Psoas muscle (tissue), 8 donors: ENCODE results near the gene CSTF3. TPM values are rescaled to one million over a fixed set of nuclear protein-coding genes. Genes with fewer than 3 reads are reported as not detected.

Experiments
- ATAC-seq, 4 donors: fragments of 200-7000 bp; cut with Tn5 transposase; one replicate each; pipeline ENCODE4 v1.9.1; 2020; ENCODE audit warnings: moderate library complexity in 3 of 4, mild to moderate bottlenecking in 2 of 4
- DNase-seq, 2 donors: peaks; one replicate each; pipeline ENCODE4 v3.0.0-alpha.2; 2020
- H3K27ac ChIP-seq: fragments of 200-600 bp; one replicate; pipeline ENCODE4 v1.8.0; 2022
- H3K27me3 ChIP-seq, 3 donors: fragments of 200-600 bp in 1 of 3; one replicate each; pipeline versions ENCODE4 v1.6.1 to v1.8.0; 2013 to 2022; ENCODE audit warnings: low read length in 2 of 3, mild to moderate bottlenecking in 2 of 3, moderate library complexity in 1 of 3; ENCODE audit not compliant: insufficient read depth in 3 of 3
- H3K36me3 ChIP-seq, 2 donors: fragments of 200-600 bp in 1 of 2; one replicate each; pipeline versions ENCODE4 v1.6.1 to v1.8.0; 2013 to 2022; ENCODE audit warnings: low read depth in 1 of 2, mild to moderate bottlenecking in 1 of 2, moderate library complexity in 1 of 2; ENCODE audit not compliant: insufficient read depth in 1 of 2
- H3K4me1 ChIP-seq: fragments of 200-600 bp; one replicate; pipeline ENCODE4 v1.8.0; 2022
- H3K4me3 ChIP-seq: fragments of 200-600 bp; one replicate; pipeline ENCODE4 v1.8.0; 2022; ENCODE audit warnings: mild to moderate bottlenecking
- H3K9me3 ChIP-seq: fragments of 200-600 bp; one replicate; pipeline ENCODE4 v1.8.0; 2022
- WGBS, 3 donors: extraction: QIAGEN DNeasy Blood & Tissue Kit; methylation state at CpG; one replicate each; pipeline versions ENCODE4 v1.1.6 to v1.1.7; 2013; 5-methylcytosine and 5-hydroxymethylcytosine counted together
- intact Hi-C, 2 donors: fragments of 100-400 bp; cut with DNase I; formaldehyde crosslinking; loops; one replicate each; pipeline versions ENCODE4 v1.11.0 to v1.14.2; 2022
- polyA plus RNA-seq, 3 donors: library from polyadenylated mRNA; stranded (reverse); fragments of 200-250 nt; gene quantifications; one replicate each; pipeline ENCODE4 v1.2.3, GENCODE V29; 2013
- total RNA-seq, 4 donors: library from RNA; stranded (reverse); fragmentation: NEBNext Ultra II Directional in 2 of 4; extraction: Animal tissue kit (Norgen Biotek cat#: 25700) in 2 of 4; gene quantifications; one replicate each; pipeline versions ENCODE4 v1.2.1 to v1.2.4, GENCODE V29; 2021 to 2023
- TF ChIP-seq, protein P1 (sequence below): fragments of 200-600 bp; IDR thresholded peaks from one replicate; pipeline ENCODE4 v1.8.0; 2022; ENCODE audit warnings: antibody characterized with exemption
- donor health status: healthy with polysubstance abuse.
- donor health status: DM: no; HTN: no; CAD: no; lungs with moderate emphysema.
- donor health status: Bipolar disorder and iron deficiency.
- donor health status: healthy.
- donor health status: DM: yes; HTN: yes; CAD: no.
- donor health status: DM: no; HTN: no; CAD: no.
- donor health status: DM: no; HTN: no; CAD: no.
- donor health status: DM: yes; HTN: yes; CAD: no.

The CSTF3 gene
- total and polyA plus RNA-seq, 7 donors: 10.7 to 32.3 (median 14.4) TPM

- intact Hi-C loops: no loop called here
- ATAC-seq (no peak), DNase-seq (no peak)
- Histone ChIP-seq H3K4me1 (peaks cover 5% of the 10 kb centered on the region), H3K27me3 (no peaks in the 10 kb centered on the region), H3K36me3 (peaks cover 3 to 34% of the 10 kb centered on the region in 2 donors), H3K27ac (no peak overlapping the region), H3K9me3 (no peaks in the 10 kb centered on the region), H3K4me3 (no peak overlapping the region)
- TF ChIP-seq, protein P1, sequence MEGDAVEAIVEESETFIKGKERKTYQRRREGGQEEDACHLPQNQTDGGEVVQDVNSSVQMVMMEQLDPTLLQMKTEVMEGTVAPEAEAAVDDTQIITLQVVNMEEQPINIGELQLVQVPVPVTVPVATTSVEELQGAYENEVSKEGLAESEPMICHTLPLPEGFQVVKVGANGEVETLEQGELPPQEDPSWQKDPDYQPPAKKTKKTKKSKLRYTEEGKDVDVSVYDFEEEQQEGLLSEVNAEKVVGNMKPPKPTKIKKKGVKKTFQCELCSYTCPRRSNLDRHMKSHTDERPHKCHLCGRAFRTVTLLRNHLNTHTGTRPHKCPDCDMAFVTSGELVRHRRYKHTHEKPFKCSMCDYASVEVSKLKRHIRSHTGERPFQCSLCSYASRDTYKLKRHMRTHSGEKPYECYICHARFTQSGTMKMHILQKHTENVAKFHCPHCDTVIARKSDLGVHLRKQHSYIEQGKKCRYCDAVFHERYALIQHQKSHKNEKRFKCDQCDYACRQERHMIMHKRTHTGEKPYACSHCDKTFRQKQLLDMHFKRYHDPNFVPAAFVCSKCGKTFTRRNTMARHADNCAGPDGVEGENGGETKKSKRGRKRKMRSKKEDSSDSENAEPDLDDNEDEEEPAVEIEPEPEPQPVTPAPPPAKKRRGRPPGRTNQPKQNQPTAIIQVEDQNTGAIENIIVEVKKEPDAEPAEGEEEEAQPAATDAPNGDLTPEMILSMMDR: no peak
- 85 to 87% (median 87%) methylated on average over 8 of the region's 8 CpGs for WGBS, 3 donors
Observed at GRCh38 chr11:33045551-33046255, 115.6 kb downstream of the CSTF3 start.

DNA sequence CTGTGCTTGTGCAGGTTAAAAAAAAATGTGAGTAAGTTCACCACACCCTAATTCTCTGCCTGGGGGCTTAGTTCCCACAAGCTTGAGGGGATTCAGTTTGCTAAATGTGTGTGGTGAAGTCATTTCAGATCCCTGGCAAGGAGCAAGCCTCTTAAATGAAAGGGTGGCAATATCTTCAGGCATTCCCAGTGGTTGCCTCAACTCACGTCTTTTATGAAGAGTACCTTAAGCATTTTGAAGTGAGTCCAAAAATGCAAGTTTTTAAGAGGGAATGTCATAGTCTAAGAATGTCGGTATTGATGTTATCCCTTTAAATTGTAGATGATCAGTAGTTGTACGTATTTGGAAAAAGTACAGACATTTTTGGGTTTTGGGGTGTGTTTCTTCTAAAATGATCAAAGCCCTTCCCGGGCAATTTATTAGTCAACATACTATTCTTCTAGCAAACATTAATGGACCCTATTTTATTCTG is 117.0 kb downstream of the CSTF3 start:
- H3K4me3 ChIP-seq: no peak overlapping the region
- H3K9me3 ChIP-seq: no peaks in the 10 kb centered on the region
- no peak overlapping the region for H3K27ac ChIP-seq
- intact Hi-C loops: no loop called here
- H3K4me1 ChIP-seq: peaks cover 9% of the 10 kb centered on the region
- peaks cover 3 to 34% of the 10 kb centered on the region in 2 donors for H3K36me3 ChIP-seq
- no peak for DNase-seq
- TF ChIP-seq, protein P1: no peak
- WGBS, 3 donors: 93 to 97% (median 97%) methylated on average over 4 of the region's 4 CpGs
- H3K27me3 ChIP-seq: no peaks in the 10 kb centered on the region
- no peak for ATAC-seq

- H3K27me3 ChIP-seq: no peaks in the 10 kb centered on the region
- H3K4me3 ChIP-seq: no peak overlapping the region
- DNase-seq (no peak), ATAC-seq (no peak)
- 83 to 87% (median 83%) methylated on average over 2 of the region's 2 CpGs for WGBS, 3 donors
- H3K27ac ChIP-seq: no peak overlapping the region
- intact Hi-C loops: no loop called here
- TF ChIP-seq, protein P1: no peak
- peaks cover 9% of the 10 kb centered on the region for H3K4me1 ChIP-seq
- no peaks in the 10 kb centered on the region for H3K9me3 ChIP-seq
- peaks cover 3 to 34% of the 10 kb centered on the region in 2 donors for H3K36me3 ChIP-seq
Observed at GRCh38 chr11:33043221-33043830, 118.0 kb downstream of the CSTF3 start.

DNA sequence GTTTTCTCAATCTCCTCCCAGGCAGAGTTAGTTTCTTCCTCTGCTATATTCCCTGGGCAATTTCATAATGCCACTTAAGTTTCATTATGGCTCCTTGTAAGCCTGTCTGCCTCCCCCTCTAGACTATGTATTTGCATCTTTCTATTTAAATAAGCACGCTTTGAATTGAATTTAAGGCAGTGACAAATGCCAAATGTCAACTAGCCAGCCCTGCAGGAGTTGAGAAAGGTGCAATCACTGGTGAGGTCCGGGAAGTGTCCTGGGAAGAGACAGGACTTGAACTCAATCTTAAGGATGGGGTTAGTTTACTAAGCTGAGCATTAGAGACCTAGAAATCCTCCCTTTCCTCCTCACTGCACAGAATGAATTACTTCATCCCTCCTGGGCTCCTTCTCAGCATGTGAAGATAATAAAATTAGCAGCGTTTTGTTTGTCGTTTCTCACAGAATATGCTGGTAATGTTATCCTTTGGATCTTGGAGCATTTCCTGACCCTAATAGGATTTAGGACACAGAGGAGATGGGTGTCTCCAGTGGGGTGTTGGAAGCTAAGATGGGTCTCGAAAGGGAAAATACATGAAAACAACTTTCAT is 120.3 kb downstream of the CSTF3 start:
- TF ChIP-seq, protein P1: no peak
- 41 to 55% (median 45%) methylated on average over 5 of the region's 5 CpGs for WGBS, 3 donors
- intact Hi-C loops: no loop called here
- peaks cover 3 to 19% of the 10 kb centered on the region in 2 donors for H3K36me3 ChIP-seq
- ATAC-seq (no peak), DNase-seq (no peak)
- peak overlapping the region; percentile 94 for H3K4me3 ChIP-seq
- H3K27me3 ChIP-seq: no peaks in the 10 kb centered on the region
- H3K4me1 ChIP-seq: peaks cover 9% of the 10 kb centered on the region
- no peaks in the 10 kb centered on the region for H3K9me3 ChIP-seq
- no peak overlapping the region for H3K27ac ChIP-seq
